Upper lobe of left lung (tissue), 6 donors: ENCODE data around the gene PRDM9. TPM values are rescaled to one million over a fixed set of nuclear protein-coding genes. Genes with fewer than 3 reads are reported as not detected.
"Not testable (repeated sequence)": the region's sequence is repeated elsewhere in the genome, so short reads cannot be mapped to it uniquely, and the experiment has no call there.

Source experiments
- ATAC-seq, 2 donors: fragments of 200-7000 bp; cut with Tn5 transposase; one replicate each; pipeline ENCODE4 v1.9.1; 2022; ENCODE audit warnings: mild to moderate bottlenecking in 2 of 2, moderate library complexity in 2 of 2; ENCODE audit not compliant: low FRiP score in 2 of 2
- DNase-seq, 2 donors: peaks; one replicate each; pipeline ENCODE4 v3.0.0-alpha.2; 2019 to 2020
- H3K27ac ChIP-seq, 4 donors: fragments of 200-600 bp; sonication (generic); one replicate each; pipeline ENCODE4 v1.5.1; 2016 to 2019
- H3K27me3 ChIP-seq, 4 donors: fragments of 200-600 bp; sonication (generic); one replicate each; pipeline ENCODE4 v1.5.1; 2017 to 2019
- H3K36me3 ChIP-seq, 4 donors: fragments of 200-600 bp; sonication (generic); one replicate each; pipeline ENCODE4 v1.5.1; 2016 to 2019
- H3K4me1 ChIP-seq, 4 donors: fragments of 200-600 bp; sonication (generic); one replicate each; pipeline ENCODE4 v1.5.1; 2018 to 2019
- H3K4me3 ChIP-seq, 4 donors: fragments of 200-600 bp; sonication (generic); one replicate each; pipeline ENCODE4 v1.5.1; 2017 to 2019; ENCODE audit warnings: mild to moderate bottlenecking in 2 of 4, moderate library complexity in 1 of 4
- H3K9me3 ChIP-seq, 4 donors: fragments of 200-600 bp; sonication (generic); one replicate each; pipeline ENCODE4 v1.5.1; 2018 to 2019
- CTCF ChIP-seq, 6 experiments: fragments of 450-650 bp in 4 of 6; fragments of 200-600 bp in 2 of 6; sonication (generic) in 2 of 6; IDR thresholded peaks; one replicate each; pipeline ENCODE4 v1.5.1; 2016 to 2019; ENCODE audit warnings: antibody characterized with exemption in 6 of 6
- EP300 ChIP-seq, 4 donors: sonication (generic); formaldehyde crosslinking; IDR thresholded peaks; one replicate each; pipeline ENCODE4 v1.5.1; 2017; ENCODE audit warnings: antibody characterized with exemption in 4 of 4, control low read depth in 2 of 4
- POLR2A ChIP-seq, 4 donors: fragments of 450-650 bp; IDR thresholded peaks; one replicate each; pipeline ENCODE4 v1.5.1; 2016 to 2017; ENCODE audit warnings: antibody characterized with exemption in 4 of 4, mild to moderate bottlenecking in 2 of 4
- POLR2AphosphoS5 ChIP-seq, 2 donors: sonication (generic); formaldehyde crosslinking; IDR thresholded peaks; one replicate each; pipeline ENCODE4 v1.5.1; 2017; ENCODE audit warnings: antibody characterized with exemption in 2 of 2
- WGBS, 2 donors: methylation state at CpG; one replicate each; pipeline ENCODE4 v1.1.5; 2017 to 2018; 5-methylcytosine and 5-hydroxymethylcytosine counted together
- total RNA-seq, 6 donors: library from RNA; depleted of rRNA in 4 of 6; stranded (reverse); fragments of >200 nt in 4 of 6; gene quantifications; one replicate each; pipeline versions ENCODE4 v1.1.0 to v1.2.1, GENCODE V29; 2016 to 2021
- donor health status: DM: no; HTN: no; CAD: no; lungs with moderate emphysema.
- donor health status: DM: no; HTN: yes; CAD: no; lungs with severe emphysema.

The PRDM9 gene
- total RNA-seq, 6 donors from 2014 or later: not detected

GRCh38 chr5:23496576-23496975 lies 10.8 kb upstream of the PRDM9 start:
- Histone ChIP-seq H3K27ac (no peak overlapping the region), H3K4me3 (no peak overlapping the region), H3K9me3 (no peaks in the 10 kb centered on the region), H3K27me3 (no peaks in the 10 kb centered on the region), H3K36me3 (no peaks in the 10 kb centered on the region), H3K4me1 (no peaks in the 10 kb centered on the region)
- WGBS, 2 donors: 89 to 95% methylated on average over 1 of the region's 1 CpG
- DNase-seq (no peak), ATAC-seq (no peak)
- TF ChIP-seq POLR2A (IDR thresholded peaks at IDR 0.05) (no peak), CTCF (IDR thresholded peaks at IDR 0.05) (no peak), EP300 (IDR thresholded peaks at IDR 0.05) (no peak), POLR2AphosphoS5 (IDR thresholded peaks at IDR 0.05) (no peak)

GRCh38 chr5:23506329-23507236 lies 826 bp upstream of the PRDM9 start:
- TF ChIP-seq POLR2AphosphoS5 (IDR thresholded peaks at IDR 0.05): no peak
- TF ChIP-seq POLR2A (IDR thresholded peaks at IDR 0.05): no peak
- no peak for TF ChIP-seq EP300 (IDR thresholded peaks at IDR 0.05)
- no peak for TF ChIP-seq CTCF (IDR thresholded peaks at IDR 0.05)
- no peak overlapping the region for H3K27ac ChIP-seq
- H3K36me3 ChIP-seq: no peaks in the 10 kb centered on the region
- H3K4me3 ChIP-seq: peak overlapping the region in 2 of 4 donors; percentile 11 to 27
- DNase-seq (peak in 1 of 2 donors; percentile 10), ATAC-seq (peak; percentile 12 to 40)
- H3K27me3 ChIP-seq: no peaks in the 10 kb centered on the region
- H3K9me3 ChIP-seq: no peaks in the 10 kb centered on the region
- H3K4me1 ChIP-seq: no peaks in the 10 kb centered on the region
- WGBS, 2 donors: 71 to 92% methylated on average over 17 to 23 of the region's 23 CpGs

- WGBS, 2 donors: 86 to 95% methylated on average over 5 of the region's 5 CpGs
- H3K27me3 ChIP-seq, H3K27ac ChIP-seq, H3K4me3 ChIP-seq, H3K9me3 ChIP-seq, H3K36me3 ChIP-seq, H3K4me1 ChIP-seq, ATAC-seq, DNase-seq: not testable (repeated sequence)
Measured at GRCh38 chr5:23510434-23510833, 3.0 kb downstream of the PRDM9 start.

GRCh38 chr5:23522553-23522952 lies 15.1 kb downstream of the PRDM9 start:
- Histone ChIP-seq H3K27ac (no peak overlapping the region), H3K36me3 (no peaks in the 10 kb centered on the region), H3K4me1 (no peaks in the 10 kb centered on the region), H3K9me3 (no peaks in the 10 kb centered on the region), H3K4me3 (no peak overlapping the region), H3K27me3 (no peaks in the 10 kb centered on the region)
- TF ChIP-seq POLR2A (IDR thresholded peaks at IDR 0.05) (no peak), EP300 (IDR thresholded peaks at IDR 0.05) (no peak), POLR2AphosphoS5 (IDR thresholded peaks at IDR 0.05) (no peak), CTCF (IDR thresholded peaks at IDR 0.05) (no peak)
- ATAC-seq: no peak
- DNase-seq: no peak
- WGBS, 2 donors: 90 to 98% methylated on average over 4 of the region's 4 CpGs

GRCh38 chr5:23523031-23523430 lies 15.6 kb downstream of the PRDM9 start:
- no peak for DNase-seq
- no peaks in the 10 kb centered on the region for H3K4me1 ChIP-seq
- H3K27ac ChIP-seq: no peak overlapping the region
- H3K27me3 ChIP-seq: no peaks in the 10 kb centered on the region
- no peak for ATAC-seq
- H3K36me3 ChIP-seq: no peaks in the 10 kb centered on the region
- TF ChIP-seq EP300 (IDR thresholded peaks at IDR 0.05) (no peak), POLR2AphosphoS5 (IDR thresholded peaks at IDR 0.05) (no peak), CTCF (IDR thresholded peaks at IDR 0.05) (no peak), POLR2A (IDR thresholded peaks at IDR 0.05) (no peak)
- no peaks in the 10 kb centered on the region for H3K9me3 ChIP-seq
- no peak overlapping the region for H3K4me3 ChIP-seq
- WGBS, 2 donors: 82 to 91% methylated on average over 1 of the region's 1 CpG
